CD14-positive monocyte (primary cell): ENCODE data around the gene TMEM51. TPM values are rescaled to one million over a fixed set of nuclear protein-coding genes. Genes with fewer than 3 reads are reported as not detected.

ENCODE experiments used
- DNase-seq, 3 donors: peaks; one replicate each; pipeline ENCODE4 v3.0.0-alpha.2; 2011 to 2022
- H2AFZ ChIP-seq: 2 replicates; pipeline ENCODE4 v1.6.0; 2012; ENCODE audit warnings: mild to moderate bottlenecking, low read depth, low read length, inconsistent platforms; ENCODE audit not compliant: insufficient read depth, poor library complexity, severe bottlenecking
- H3K27ac ChIP-seq, 2 donors: 1 replicate in 1 of 2; 2 replicates in 1 of 2; pipeline ENCODE4 v1.5.1; 2012 to 2013; ENCODE audit warnings: low read length in 2 of 2, control low read depth in 1 of 2, inconsistent platforms in 1 of 2, low read depth in 1 of 2, mild to moderate bottlenecking in 1 of 2
- H3K27me3 ChIP-seq, 2 donors: one replicate each; pipeline versions ENCODE4 v1.6.0 to v1.6.1; 2011 to 2013; ENCODE audit warnings: low read length in 2 of 2; ENCODE audit not compliant: control insufficient read depth in 2 of 2, insufficient read depth in 2 of 2
- H3K36me3 ChIP-seq, 2 donors: replicated peaks in 1 of 2; 1 replicate in 1 of 2; 2 replicates in 1 of 2; pipeline versions ENCODE4 v1.5.1 to v1.6.1; 2012 to 2013; ENCODE audit warnings: low read length in 2 of 2, control low read depth in 1 of 2, inconsistent platforms in 1 of 2, mild to moderate bottlenecking in 1 of 2; ENCODE audit not compliant: insufficient read depth in 2 of 2, control insufficient read depth in 1 of 2
- H3K4me1 ChIP-seq, 2 donors: 1 replicate in 1 of 2; 2 replicates in 1 of 2; pipeline versions ENCODE4 v1.5.1 to v1.6.1; 2012 to 2013; ENCODE audit warnings: low read length in 2 of 2, control low read depth in 1 of 2, inconsistent platforms in 1 of 2, mild to moderate bottlenecking in 1 of 2, moderate library complexity in 1 of 2; ENCODE audit not compliant: insufficient read depth in 2 of 2, control insufficient read depth in 1 of 2
- H3K4me2 ChIP-seq: replicated peaks from 2 replicates; pipeline ENCODE3; 2012; ENCODE audit warnings: low read length, moderate library complexity, mild to moderate bottlenecking; ENCODE audit not compliant: poor library complexity, severe bottlenecking; ENCODE audit errors: extremely low read depth
- H3K4me3 ChIP-seq, 3 experiments: fragments of 200-600 bp in 1 of 3; sonication (generic) in 1 of 3; replicated peaks in 1 of 3; 1 replicate in 2 of 3; 2 replicates in 1 of 3; pipeline ENCODE4 v1.5.1; 2011 to 2013; ENCODE audit warnings: low read length in 3 of 3, mild to moderate bottlenecking in 3 of 3, control low read depth in 2 of 3, low read depth in 2 of 3, inconsistent platforms in 1 of 3, moderate library complexity in 1 of 3
- H3K79me2 ChIP-seq: 2 replicates; pipeline ENCODE4 v1.6.0; 2012; ENCODE audit warnings: mild to moderate bottlenecking, control low read depth, inconsistent platforms, low read length, moderate library complexity; ENCODE audit not compliant: insufficient read depth
- H3K9ac ChIP-seq: 2 replicates; pipeline ENCODE4 v1.6.0; 2017; ENCODE audit warnings: low read length, mild to moderate bottlenecking; ENCODE audit not compliant: insufficient read depth, poor library complexity, severe bottlenecking
- H3K9me3 ChIP-seq, 2 donors: replicated peaks in 1 of 2; 1 replicate in 1 of 2; 2 replicates in 1 of 2; pipeline versions ENCODE4 v1.5.1 to v1.6.1; 2012 to 2013; ENCODE audit warnings: low read length in 2 of 2, control low read depth in 1 of 2; ENCODE audit not compliant: control insufficient read depth in 1 of 2, insufficient read depth in 1 of 2
- H4K20me1 ChIP-seq: 2 replicates; pipeline ENCODE4 v1.6.0; 2012; ENCODE audit warnings: mild to moderate bottlenecking, low read length, control low read depth, moderate library complexity; ENCODE audit not compliant: insufficient read depth
- H3K27ac Mint-ChIP-seq, 7 donors: one replicate each; pipeline ENCODE4 v1.8.0; 2020; ENCODE audit warnings: mild to moderate bottlenecking in 7 of 7, mixed read lengths in 7 of 7, moderate library complexity in 6 of 7, inconsistent platforms in 2 of 7
- H3K27me3 Mint-ChIP-seq, 3 donors: one replicate each; pipeline ENCODE4 v1.8.0; 2021 to 2022; ENCODE audit warnings: low read depth in 3 of 3, mild to moderate bottlenecking in 3 of 3, mixed read lengths in 3 of 3, moderate library complexity in 3 of 3, inconsistent platforms in 1 of 3
- H3K36me3 Mint-ChIP-seq, 2 donors: one replicate each; pipeline ENCODE4 v1.8.0; 2020; ENCODE audit warnings: mixed read lengths in 2 of 2, inconsistent platforms in 1 of 2, mild to moderate bottlenecking in 1 of 2
- H3K4me1 Mint-ChIP-seq: one replicate; pipeline ENCODE4 v1.8.0; 2020; ENCODE audit warnings: mild to moderate bottlenecking, mixed read lengths
- H3K4me3 Mint-ChIP-seq, 2 donors: one replicate each; pipeline ENCODE4 v1.8.0; 2020; ENCODE audit warnings: mild to moderate bottlenecking in 2 of 2, mixed read lengths in 2 of 2, moderate library complexity in 1 of 2
- H3K9me3 Mint-ChIP-seq, 7 donors: one replicate each; pipeline ENCODE4 v1.8.0; 2020 to 2022; ENCODE audit warnings: mixed read lengths in 7 of 7, mild to moderate bottlenecking in 6 of 7, moderate library complexity in 6 of 7, inconsistent platforms in 2 of 7
- CTCF ChIP-seq: fragments of 200-600 bp; IDR thresholded peaks from one replicate; pipeline ENCODE4 v1.8.0; 2022; ENCODE audit warnings: antibody characterized with exemption, mild to moderate bottlenecking
- WGBS: methylation state at CpG from one replicate; pipeline ENCODE4 v1.1.5; 2013; ENCODE audit warnings: missing lambda C conversion rate; ENCODE audit not compliant: insufficient coverage; 5-methylcytosine and 5-hydroxymethylcytosine counted together
- intact Hi-C, 2 donors: fragments of 100-400 bp; cut with micrococcal nuclease; formaldehyde crosslinking; loops; one replicate each; pipeline versions ENCODE4 v1.15.0 to v1.15.1; 2023
- polyA plus RNA-seq, 3 donors: library from polyadenylated mRNA; depleted of rRNA in 1 of 3; unstranded in 2 of 3; stranded (reverse) in 1 of 3; fragments of 300-500 nt in 2 of 3; fragments of >200 nt in 1 of 3; fragmentation: Illumina TruSeq in 2 of 3; gene quantifications; 1 replicate in 2 of 3; 2 replicates in 1 of 3; pipeline ENCODE4 v1.2.3, GENCODE V29; 2012 to 2021

Gene TMEM51
- polyA plus RNA-seq, 3 donors = 1.2 to 2.5 (median 2.1) TPM

DNA sequence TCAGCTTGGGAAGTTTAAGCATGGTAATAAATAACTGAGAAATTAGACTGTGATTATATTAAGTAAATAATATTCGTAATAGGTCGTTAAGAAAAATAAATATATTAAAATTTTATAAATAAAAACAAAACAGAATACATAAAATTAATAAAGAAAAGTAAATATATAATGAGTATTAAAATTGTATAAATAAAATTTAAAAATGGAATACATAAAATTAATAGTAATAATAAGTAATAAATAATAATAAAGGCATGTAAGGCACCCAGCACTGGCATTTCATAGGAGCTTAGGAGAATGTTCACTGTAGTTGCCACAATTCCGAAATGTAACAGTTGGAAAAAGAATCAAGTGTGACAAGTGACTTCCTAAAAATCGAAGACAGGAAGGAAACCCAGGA lies 47.7 kb downstream of the TMEM51 start:
- Histone ChIP-seq H3K27me3 (no peaks in the 10 kb centered on the region), H3K9ac (no peak overlapping the region), H3K27ac (no peak overlapping the region), H2AFZ (no peak overlapping the region), H3K4me3 (no peak overlapping the region), H3K4me1 (no peaks in the 10 kb centered on the region), H4K20me1 (no peaks in the 10 kb centered on the region), H3K79me2 (no peaks in the 10 kb centered on the region), H3K9me3 (no peaks in the 10 kb centered on the region), H3K4me2 (no peak overlapping the region), H3K36me3 (no peaks in the 10 kb centered on the region)
- peaks cover 0 to 3% (median 0%) of the 10 kb centered on the region in 7 donors for H3K9me3 Mint-ChIP-seq
- 54% methylated on average over 2 of the region's 4 CpGs for WGBS
- H3K4me1 Mint-ChIP-seq = no peaks in the 10 kb centered on the region
- H3K27me3 Mint-ChIP-seq = peaks cover 0 to 9% (median 5%) of the 10 kb centered on the region in 3 donors
- intact Hi-C loops = no loop called here
- DNase-seq = no peak
- H3K27ac Mint-ChIP-seq = no peak overlapping the region
- no peak for TF ChIP-seq CTCF
- no peaks in the 10 kb centered on the region for H3K36me3 Mint-ChIP-seq
- no peak overlapping the region for H3K4me3 Mint-ChIP-seq

GRCh38 chr1:15201849-15202551 lies 48.5 kb downstream of the TMEM51 start:
- TF ChIP-seq CTCF = no peak
- no peaks in the 10 kb centered on the region for H3K36me3 ChIP-seq
- Mint-ChIP-seq H3K4me3 (no peak overlapping the region), H3K4me1 (peaks cover 6% of the 10 kb centered on the region), H3K27ac (no peak overlapping the region), H3K9me3 (peaks cover 0 to 3% (median 0%) of the 10 kb centered on the region in 7 donors), H3K27me3 (peaks cover 0 to 9% (median 5%) of the 10 kb centered on the region in 3 donors), H3K36me3 (no peaks in the 10 kb centered on the region)
- H2AFZ ChIP-seq = no peak overlapping the region
- no peaks in the 10 kb centered on the region for H3K27me3 ChIP-seq
- no peaks in the 10 kb centered on the region for H3K9me3 ChIP-seq
- no peak overlapping the region for H3K27ac ChIP-seq
- no peaks in the 10 kb centered on the region for H3K79me2 ChIP-seq
- intact Hi-C loops = no loop called here
- H3K4me2 ChIP-seq = no peak overlapping the region
- H4K20me1 ChIP-seq = no peaks in the 10 kb centered on the region
- no peak for DNase-seq
- H3K9ac ChIP-seq = no peak overlapping the region
- peaks cover 0 to 5% of the 10 kb centered on the region in 2 donors for H3K4me1 ChIP-seq
- H3K4me3 ChIP-seq = no peak overlapping the region
- 91% methylated on average over 11 of the region's 13 CpGs for whole genome bisulfite sequencing
